Keratinocyte (primary cell): ENCODE measurements around the gene LDAF1.
A peak's percentile ranks its signal among the peaks of the same experiment; 100 is the strongest.

ENCODE experiments used
- EZH2 ChIP-seq: IDR thresholded peaks from one replicate; pipeline ENCODE4 v1.6.1; 2012; ENCODE audit warnings: inconsistent platforms, mild to moderate bottlenecking, low read length, moderate library complexity
- TF ChIP-seq, protein P1 (sequence below), 3 experiments: IDR thresholded peaks in 1 of 3; conservative IDR thresholded peaks in 1 of 3; optimal IDR thresholded peaks in 1 of 3; 2 replicates in 2 of 3; 3 replicates in 1 of 3; pipeline versions ENCODE3 to v1.5.1; 2011; ENCODE audit warnings: low read length in 3 of 3, mild to moderate bottlenecking in 3 of 3, moderate library complexity in 2 of 3, control low read depth in 1 of 3, inconsistent platforms in 1 of 3; ENCODE audit not compliant: insufficient read depth in 2 of 3; ENCODE audit errors: extremely low read depth in 1 of 3

DNA sequence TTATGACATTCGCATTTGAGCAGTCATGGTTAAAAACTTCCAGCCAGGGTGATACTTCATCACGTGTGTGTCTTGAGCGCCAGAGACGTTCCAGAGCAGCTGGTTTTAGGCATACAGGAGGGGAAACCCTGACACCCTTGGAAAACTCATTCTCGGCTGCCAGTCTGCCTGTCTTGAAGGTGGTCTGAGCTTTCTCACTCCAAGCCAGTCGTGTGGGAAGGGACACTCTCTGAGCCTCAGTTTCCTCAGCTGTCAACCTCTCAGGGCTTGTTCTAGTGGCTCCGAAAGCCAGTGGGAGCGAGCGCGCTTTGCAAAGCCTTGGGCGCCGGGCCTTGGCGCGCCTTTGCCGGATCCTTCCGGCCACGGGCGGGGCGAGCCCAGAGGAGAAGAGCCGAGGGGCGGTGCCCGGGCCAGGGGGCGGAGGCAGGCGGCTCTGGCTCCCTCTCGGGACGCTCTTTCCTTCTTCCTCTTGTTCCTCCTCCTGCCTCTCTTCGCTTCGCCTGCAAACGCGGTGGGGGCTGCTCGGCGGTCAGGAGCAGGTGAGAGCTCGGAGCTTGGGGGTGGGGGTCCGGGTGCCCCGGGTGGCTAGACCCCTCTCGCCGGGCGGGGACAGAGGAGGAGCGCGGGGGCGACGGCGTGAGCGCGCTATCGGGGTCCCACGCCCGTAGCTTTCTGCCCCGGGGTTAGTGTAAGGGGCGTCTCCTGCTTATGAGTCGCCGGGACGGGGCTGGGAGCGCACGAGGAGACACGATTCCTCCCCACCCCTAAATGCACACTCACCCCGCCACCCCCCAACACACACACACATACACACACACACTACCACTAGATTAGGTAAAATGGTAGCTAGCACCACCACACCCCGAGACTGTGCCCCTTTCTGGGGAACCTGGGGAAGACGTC lies at the start of gene LDAF1:
- TF ChIP-seq EZH2, result no peak
- TF ChIP-seq, protein P1, sequence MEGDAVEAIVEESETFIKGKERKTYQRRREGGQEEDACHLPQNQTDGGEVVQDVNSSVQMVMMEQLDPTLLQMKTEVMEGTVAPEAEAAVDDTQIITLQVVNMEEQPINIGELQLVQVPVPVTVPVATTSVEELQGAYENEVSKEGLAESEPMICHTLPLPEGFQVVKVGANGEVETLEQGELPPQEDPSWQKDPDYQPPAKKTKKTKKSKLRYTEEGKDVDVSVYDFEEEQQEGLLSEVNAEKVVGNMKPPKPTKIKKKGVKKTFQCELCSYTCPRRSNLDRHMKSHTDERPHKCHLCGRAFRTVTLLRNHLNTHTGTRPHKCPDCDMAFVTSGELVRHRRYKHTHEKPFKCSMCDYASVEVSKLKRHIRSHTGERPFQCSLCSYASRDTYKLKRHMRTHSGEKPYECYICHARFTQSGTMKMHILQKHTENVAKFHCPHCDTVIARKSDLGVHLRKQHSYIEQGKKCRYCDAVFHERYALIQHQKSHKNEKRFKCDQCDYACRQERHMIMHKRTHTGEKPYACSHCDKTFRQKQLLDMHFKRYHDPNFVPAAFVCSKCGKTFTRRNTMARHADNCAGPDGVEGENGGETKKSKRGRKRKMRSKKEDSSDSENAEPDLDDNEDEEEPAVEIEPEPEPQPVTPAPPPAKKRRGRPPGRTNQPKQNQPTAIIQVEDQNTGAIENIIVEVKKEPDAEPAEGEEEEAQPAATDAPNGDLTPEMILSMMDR (optimal IDR thresholded peaks at IDR 0.05 in 1 of 3, IDR thresholded peaks at IDR 0.05 in 1 of 3, conservative IDR thresholded peaks at IDR 0.05 in 1 of 3; ENCODE audit: extremely low read depth in 1 of 3, insufficient read depth in 2 of 3, low read length in 3 of 3), result peak in 1 of 3 experiments; percentile 9
